K562 (cell line): ENCODE measurements around the gene PLEKHM1. TPM values are rescaled to one million over a fixed set of nuclear protein-coding genes. Genes with fewer than 3 reads are reported as not detected.

Source experiments
- CC2D1A ChIP-seq: fragments of 450-650 bp; IDR thresholded peaks from 2 replicates; pipeline ENCODE4 v1.6.1; 2017; ENCODE audit warnings: mild to moderate bottlenecking
- CTBP1 ChIP-seq: fragments of 450-650 bp; IDR thresholded peaks from 2 replicates; pipeline ENCODE4 v1.6.1; 2016; ENCODE audit warnings: borderline replicate concordance
- ELK1 ChIP-seq: sonication (generic); formaldehyde crosslinking; IDR thresholded peaks from 2 replicates; pipeline ENCODE4 v1.8.1; 2022; ENCODE audit warnings: missing genetic modification reagents
- EP300 ChIP-seq: IDR thresholded peaks from 2 replicates; pipeline ENCODE4 v1.6.1; 2012; ENCODE audit warnings: low read length, improper control_type of control experiment
- PTBP1 ChIP-seq: fragments of 200-400 bp; formaldehyde crosslinking; IDR thresholded peaks from 2 replicates; pipeline ENCODE4 v1.6.1; 2017; ENCODE audit warnings: low read depth, low read length
- RB1 ChIP-seq: fragments of 450-650 bp; IDR thresholded peaks from 2 replicates; pipeline ENCODE4 v1.6.1; 2017; ENCODE audit warnings: low read depth, mild to moderate bottlenecking
- SNRNP70 ChIP-seq: fragments of 200-400 bp; formaldehyde crosslinking; optimal IDR thresholded peaks from 2 replicates; pipeline ENCODE3; 2017; ENCODE audit warnings: low read depth, low read length
- ZBTB2 ChIP-seq: fragments of 450-650 bp; IDR thresholded peaks from 2 replicates; pipeline ENCODE4 v1.6.1; 2016; ENCODE audit warnings: antibody characterized with exemption
- ZFP91 ChIP-seq: sonication (generic); formaldehyde crosslinking; IDR thresholded peaks from 2 replicates; pipeline ENCODE4 v1.8.0; 2022; ENCODE audit warnings: mild to moderate bottlenecking, missing genetic modification reagents
- polyA plus RNA-seq, 8 experiments: library from polyadenylated mRNA; depleted of rRNA in 4 of 8; stranded (reverse) in 5 of 8; unstranded in 3 of 8; fragments of >200 nt; fragmentation: Nextera tagmentation in 2 of 8; fragmentation: Illumina TruSeq in 1 of 8; extraction: Ambion mirVana in 2 of 8; extraction: Trizol in 1 of 8; gene quantifications; 2 replicates each; pipeline versions ENCODE4 v1.2.1 to v1.2.3, GENCODE V29; 2011 to 2014; ENCODE audit warnings: inconsistent platforms in 1 of 8, missing spikeins in 1 of 8
- total RNA-seq, 7 experiments: library from RNA; depleted of rRNA in 6 of 7; stranded (reverse); fragments of >200 nt in 6 of 7; fragmentation: Illumina TruSeq in 2 of 7; extraction: Trizol in 2 of 7; gene quantifications; 2 replicates each; pipeline versions ENCODE4 v1.2.1 to v1.2.3, GENCODE V29; 2011 to 2021; ENCODE audit warnings: low replicate concordance in 1 of 7
- TF ChIP-seq, protein P1 (sequence below), 2 experiments: fragments of 450-650 bp in 1 of 2; sonication (generic) in 1 of 2; formaldehyde crosslinking in 1 of 2; IDR thresholded peaks; 2 replicates each; pipeline versions ENCODE4 v1.7.1 to v1.9.0; 2016 to 2022; ENCODE audit warnings: inconsistent platforms in 1 of 2, mild to moderate bottlenecking in 1 of 2, missing genetic modification reagents in 1 of 2
- TF ChIP-seq, protein P2 (sequence below): IDR thresholded peaks from 2 replicates; pipeline ENCODE4 v1.6.1; 2012; ENCODE audit warnings: low read depth, low read length, improper control_type of control experiment, borderline replicate concordance

Gene PLEKHM1
- total and polyA plus RNA-seq, 9 of the 15 experiments (the other 6 are each of a cell fraction or from before 2014, with no cell fraction given) = 0.13 to 23.3 (median 5.7) TPM

GRCh38 chr17:45394913-45395568 is 95.5 kb downstream of the PLEKHM1 start (continued):
- TF ChIP-seq ZBTB2 (peak; percentile 81; the same call in 1 of the 2 replicates), ZFP91 (CRISPR knock-in tag) (no peak), RB1 (0 out of 2 replicates have a peak, but pooled peaks have one; percentile 36), SNRNP70 (no peak), ELK1 (CRISPR knock-in tag) (no peak), CC2D1A (peak; percentile 53; the same call in 1 of the 2 replicates), CTBP1 (peak; percentile 50; the same call in 1 of the 2 replicates), EP300 (peak; percentile 87), PTBP1 (no peak)
- TF ChIP-seq, protein P1, sequence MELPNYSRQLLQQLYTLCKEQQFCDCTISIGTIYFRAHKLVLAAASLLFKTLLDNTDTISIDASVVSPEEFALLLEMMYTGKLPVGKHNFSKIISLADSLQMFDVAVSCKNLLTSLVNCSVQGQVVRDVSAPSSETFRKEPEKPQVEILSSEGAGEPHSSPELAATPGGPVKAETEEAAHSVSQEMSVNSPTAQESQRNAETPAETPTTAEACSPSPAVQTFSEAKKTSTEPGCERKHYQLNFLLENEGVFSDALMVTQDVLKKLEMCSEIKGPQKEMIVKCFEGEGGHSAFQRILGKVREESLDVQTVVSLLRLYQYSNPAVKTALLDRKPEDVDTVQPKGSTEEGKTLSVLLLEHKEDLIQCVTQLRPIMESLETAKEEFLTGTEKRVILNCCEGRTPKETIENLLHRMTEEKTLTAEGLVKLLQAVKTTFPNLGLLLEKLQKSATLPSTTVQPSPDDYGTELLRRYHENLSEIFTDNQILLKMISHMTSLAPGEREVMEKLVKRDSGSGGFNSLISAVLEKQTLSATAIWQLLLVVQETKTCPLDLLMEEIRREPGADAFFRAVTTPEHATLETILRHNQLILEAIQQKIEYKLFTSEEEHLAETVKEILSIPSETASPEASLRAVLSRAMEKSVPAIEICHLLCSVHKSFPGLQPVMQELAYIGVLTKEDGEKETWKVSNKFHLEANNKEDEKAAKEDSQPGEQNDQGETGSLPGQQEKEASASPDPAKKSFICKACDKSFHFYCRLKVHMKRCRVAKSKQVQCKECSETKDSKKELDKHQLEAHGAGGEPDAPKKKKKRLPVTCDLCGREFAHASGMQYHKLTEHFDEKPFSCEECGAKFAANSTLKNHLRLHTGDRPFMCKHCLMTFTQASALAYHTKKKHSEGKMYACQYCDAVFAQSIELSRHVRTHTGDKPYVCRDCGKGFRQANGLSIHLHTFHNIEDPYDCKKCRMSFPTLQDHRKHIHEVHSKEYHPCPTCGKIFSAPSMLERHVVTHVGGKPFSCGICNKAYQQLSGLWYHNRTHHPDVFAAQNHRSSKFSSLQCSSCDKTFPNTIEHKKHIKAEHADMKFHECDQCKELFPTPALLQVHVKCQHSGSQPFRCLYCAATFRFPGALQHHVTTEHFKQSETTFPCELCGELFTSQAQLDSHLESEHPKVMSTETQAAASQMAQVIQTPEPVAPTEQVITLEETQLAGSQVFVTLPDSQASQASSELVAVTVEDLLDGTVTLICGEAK (IDR thresholded peaks at IDR 0.05) = peak; percentile 50; the same call in 1 of the 2 replicates
- TF ChIP-seq, protein P1 (CRISPR knock-in tag; IDR thresholded peaks at IDR 0.05) = no peak
- TF ChIP-seq, protein P2, sequence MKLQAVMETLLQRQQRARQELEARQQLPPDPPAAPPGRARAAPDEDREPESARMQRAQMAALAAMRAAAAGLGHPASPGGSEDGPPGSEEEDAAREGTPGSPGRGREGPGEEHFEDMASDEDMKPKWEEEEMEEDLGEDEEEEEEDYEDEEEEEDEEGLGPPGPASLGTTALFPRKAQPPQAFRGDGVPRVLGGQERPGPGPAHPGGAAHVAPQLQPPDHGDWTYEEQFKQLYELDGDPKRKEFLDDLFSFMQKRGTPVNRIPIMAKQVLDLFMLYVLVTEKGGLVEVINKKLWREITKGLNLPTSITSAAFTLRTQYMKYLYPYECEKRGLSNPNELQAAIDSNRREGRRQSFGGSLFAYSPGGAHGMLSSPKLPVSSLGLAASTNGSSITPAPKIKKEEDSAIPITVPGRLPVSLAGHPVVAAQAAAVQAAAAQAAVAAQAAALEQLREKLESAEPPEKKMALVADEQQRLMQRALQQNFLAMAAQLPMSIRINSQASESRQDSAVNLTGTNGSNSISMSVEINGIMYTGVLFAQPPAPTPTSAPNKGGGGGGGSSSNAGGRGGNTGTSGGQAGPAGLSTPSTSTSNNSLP = 0 out of 2 replicates have a peak, but pooled peaks have one; percentile 40
